HG03135 (cell line): Measurements from ENCODE around the gene ODR4.
"Not testable (repeated sequence)": the region's sequence is repeated elsewhere in the genome, so short reads cannot be mapped to it uniquely, and the experiment has no call there.

Experiments used
- ATAC-seq: cut with Tn5 transposase; IDR thresholded peaks from one replicate; pipeline ENCODE4 v1.9.1; 2021; ENCODE audit warnings: mild to moderate bottlenecking, moderate library complexity; ENCODE audit not compliant: unreplicated experiment

ODR4 gene

GRCh38 chr1:186375152-186375928 lies at the start of gene ODR4, which contains the start of gene TPR:
Gene ODR4, plus strand, starts transcription at chr1:186375838. Its CDS starts 3,948 bp downstream, at chr1:186379786.
Gene TPR, minus strand, starts transcription at chr1:186375253. Its CDS starts 225 bp downstream, at chr1:186375028.
- peak; percentile 89 for ATAC-seq

GRCh38 chr1:186326009-186326408 lies 49.6 kb upstream of the ODR4 start:
- no peak for ATAC-seq

- no peak for ATAC-seq
Observed at GRCh38 chr1:186327331-186327730, 48.3 kb upstream of the ODR4 start.

GRCh38 chr1:186330758-186331157 lies 44.9 kb upstream of the ODR4 start:
- no peak for ATAC-seq

- ATAC-seq: no peak
Observed at GRCh38 chr1:186337554-186337953, 38.1 kb upstream of the ODR4 start.

- no peak for ATAC-seq
Observed at GRCh38 chr1:186340772-186341171, 34.9 kb upstream of the ODR4 start.

- ATAC-seq: not testable (repeated sequence)
Observed at GRCh38 chr1:186347837-186348691, 27.6 kb upstream of the ODR4 start.

GRCh38 chr1:186374303-186375151 lies 1.1 kb upstream of the ODR4 start:
- peak; percentile 31 for ATAC-seq

- peak; percentile 12 for ATAC-seq
Observed at GRCh38 chr1:186375929-186376319, 286 bp downstream of the ODR4 start.

- ATAC-seq: no peak
Observed at GRCh38 chr1:186386725-186387383, 11.2 kb downstream of the ODR4 start.

- no peak for ATAC-seq
Observed at GRCh38 chr1:186390925-186391324, 15.3 kb downstream of the ODR4 start.

GRCh38 chr1:186391841-186392240 lies 16.2 kb downstream of the ODR4 start:
- ATAC-seq: no peak

- not testable (repeated sequence) for ATAC-seq
Observed at GRCh38 chr1:186392711-186393110, 17.1 kb downstream of the ODR4 start.

- not testable (repeated sequence) for ATAC-seq
Observed at GRCh38 chr1:186401446-186401845, 25.8 kb downstream of the ODR4 start.

- no peak for ATAC-seq
Observed at GRCh38 chr1:186403632-186404031, 28.0 kb downstream of the ODR4 start.

- peak; percentile 56 for ATAC-seq
Observed at GRCh38 chr1:186404454-186405051, 28.9 kb downstream of the ODR4 start.

GRCh38 chr1:186409091-186409490 lies 33.5 kb downstream of the ODR4 start:
- ATAC-seq: peak; percentile 77

- no peak for ATAC-seq
Observed at GRCh38 chr1:186413319-186413718, 37.7 kb downstream of the ODR4 start.

- no peak for ATAC-seq
Observed at GRCh38 chr1:186418503-186418902, 42.9 kb downstream of the ODR4 start.

- no peak for ATAC-seq
Observed at GRCh38 chr1:186420311-186420710, 44.7 kb downstream of the ODR4 start.
